Right cardiac atrium (tissue), 5 donors: ENCODE results near the gene RGS14. TPM values are rescaled to one million over a fixed set of nuclear protein-coding genes. Genes with fewer than 3 reads are reported as not detected.

ENCODE experiments used
- ATAC-seq, 2 donors: fragments of 200-7000 bp; cut with Tn5 transposase; one replicate each; pipeline versions ENCODE4 v1.8.0 to v1.9.1; 2020; ENCODE audit warnings: moderate library complexity in 2 of 2, mild to moderate bottlenecking in 1 of 2
- DNase-seq, 3 donors: peaks; one replicate each; pipeline ENCODE4 v3.0.0-alpha.2; 2020
- H3K27ac ChIP-seq: one replicate; pipeline ENCODE4 v1.5.1; 2013; ENCODE audit warnings: mild to moderate bottlenecking, low read length, control low read depth, moderate library complexity
- H3K27me3 ChIP-seq: one replicate; pipeline ENCODE4 v1.6.1; 2013; ENCODE audit not compliant: control insufficient read depth, insufficient read depth
- H3K4me1 ChIP-seq: one replicate; pipeline ENCODE4 v1.6.1; 2013; ENCODE audit warnings: low read length; ENCODE audit not compliant: control insufficient read depth, insufficient read depth
- H3K4me3 ChIP-seq: one replicate; pipeline ENCODE4 v1.5.1; 2013; ENCODE audit warnings: low read length, control low read depth
- H3K9me3 ChIP-seq: one replicate; pipeline ENCODE4 v1.6.1; 2013; ENCODE audit warnings: low read length; ENCODE audit not compliant: control insufficient read depth
- WGBS: extraction: QIAGEN DNeasy Blood & Tissue Kit; methylation state at CpG from one replicate; pipeline ENCODE4 v1.1.7; 2013; 5-methylcytosine and 5-hydroxymethylcytosine counted together
- intact Hi-C, 4 donors: fragments of 100-400 bp; cut with DNase I; formaldehyde crosslinking; loops; one replicate each; pipeline versions ENCODE4 v1.11.0 to v1.14.0; 2022 to 2023
- polyA plus RNA-seq: library from polyadenylated mRNA; stranded (reverse); fragments of 200-250 nt; gene quantifications from one replicate; pipeline ENCODE4 v1.2.3, GENCODE V29; 2013
- total RNA-seq, 4 donors: library from RNA; stranded (reverse); fragmentation: NEBNext Ultra II Directional; extraction: Animal tissue kit (Norgen Biotek cat#: 25700); gene quantifications; one replicate each; pipeline ENCODE4 v1.2.1, GENCODE V29; 2021
- donor health status: healthy with polysubstance abuse.
- donor health status: DM: no; HTN: yes; CAD: no.
- donor health status: DM: no; HTN: no; CAD: no.
- donor health status: DM: no; HTN: yes; CAD: no; lungs with severe emphysema.
- donor health status: DM: yes; HTN: yes; CAD: no.

The RGS14 gene
- total and polyA plus RNA-seq, 5 donors, result 3.8 to 5.1 (median 4.2) TPM

DNA sequence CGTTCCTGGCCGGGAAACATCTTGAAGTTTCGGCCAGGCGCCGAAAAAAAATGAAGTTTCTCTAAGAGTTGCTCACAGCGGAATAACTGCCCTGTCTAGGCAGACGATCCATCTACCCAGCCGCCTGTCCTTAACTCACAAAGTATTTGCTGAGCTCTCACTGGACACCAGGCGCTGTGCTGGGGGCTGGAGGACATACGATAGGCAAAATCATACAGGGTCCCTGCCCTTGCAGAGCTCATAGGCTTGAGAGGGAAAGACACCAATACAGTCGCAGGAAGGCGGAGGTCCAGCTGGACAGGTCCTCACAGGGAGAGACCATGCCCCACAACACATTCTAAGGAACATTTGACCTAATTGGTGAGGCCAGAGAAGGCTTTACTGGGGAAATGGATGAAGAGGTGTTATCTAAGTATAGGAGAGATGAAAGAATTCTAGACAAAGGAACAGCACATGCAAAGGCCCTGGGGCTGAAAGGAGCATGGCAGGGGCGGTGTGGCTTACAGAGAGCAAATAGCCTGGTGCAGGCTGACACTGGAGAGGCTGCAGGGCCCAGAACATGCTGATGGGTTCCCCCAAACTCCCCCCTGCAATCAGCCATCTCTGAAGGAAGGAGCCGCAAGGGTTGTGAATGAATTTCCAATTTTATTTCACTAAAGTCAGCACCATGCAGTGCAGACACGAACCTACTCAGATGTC lies 44.0 kb upstream of the RGS14 start:
- no peaks in the 10 kb centered on the region for H3K9me3 ChIP-seq
- intact Hi-C loops, result loop anchor here in 1 of 4 donors (10.0 kb wide), 1 partner anchor 191 kb away; the partner anchor contains the start of gene DOK3
- DNase-seq, result peak in 1 of 3 donors; percentile 9

DNA sequence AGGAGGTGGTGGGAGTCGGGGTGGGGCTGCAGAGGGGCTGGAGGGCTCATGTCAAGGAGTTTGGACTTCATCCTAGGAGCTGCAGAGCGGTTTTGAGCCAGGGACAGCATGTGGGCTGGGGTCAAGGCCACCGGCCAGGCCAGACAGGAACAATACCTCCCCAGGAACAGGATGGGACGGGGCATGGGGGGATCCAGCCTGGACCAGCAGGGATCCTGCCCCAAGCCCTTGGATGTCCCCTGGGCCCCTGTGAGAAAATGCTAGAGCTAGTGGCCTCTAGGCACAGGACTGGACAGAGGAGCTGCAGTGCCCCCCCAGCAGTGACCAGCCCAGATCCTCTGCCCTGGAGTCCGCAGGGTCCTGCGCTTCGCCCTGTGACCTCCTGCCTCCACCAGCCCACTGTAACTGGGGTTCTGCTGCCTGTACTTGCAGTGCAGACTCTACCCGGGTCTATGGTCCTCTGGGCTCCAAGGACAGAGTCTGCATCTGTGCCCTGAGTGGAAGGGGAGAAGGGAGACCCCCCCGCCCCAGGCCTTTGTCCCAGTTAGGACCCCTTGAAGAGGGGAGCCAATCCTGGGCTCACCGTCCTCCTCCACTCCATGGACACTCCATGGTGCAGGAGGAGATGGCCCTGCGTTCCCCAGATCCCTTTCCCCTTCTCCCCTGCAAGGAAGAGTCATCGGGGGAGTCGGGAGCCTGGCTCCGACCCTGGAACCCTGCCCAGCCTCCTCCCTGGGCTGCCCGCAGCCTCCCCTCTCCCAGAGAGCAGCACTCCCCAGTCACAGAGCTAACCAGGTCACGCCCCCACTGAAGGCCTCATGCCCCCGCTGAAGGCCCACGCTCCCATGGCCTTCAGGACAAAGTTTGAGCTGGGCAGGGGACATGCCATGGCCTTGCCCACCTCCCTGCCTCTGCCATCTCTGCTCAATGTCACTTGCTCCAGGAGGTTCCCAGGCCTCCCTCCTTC lies 43.1 kb upstream of the RGS14 start:
- Histone ChIP-seq H3K9me3 (no peaks in the 10 kb centered on the region), H3K27ac (no peak overlapping the region), H3K4me3 (no peak overlapping the region), H3K27me3 (no peaks in the 10 kb centered on the region), H3K4me1 (peaks cover 3% of the 10 kb centered on the region)
- intact Hi-C loops, result loop anchor here in 1 of 4 donors (10.0 kb wide), 1 partner anchor 190 kb away; the partner anchor contains the start of gene DOK3
- peak in 1 of 3 donors; percentile 49 for DNase-seq
- no peak for ATAC-seq
- 80% methylated on average over 18 of the region's 18 CpGs for WGBS

More for the DNA sequence above, 44.0 kb upstream of the RGS14 start:
- Histone ChIP-seq H3K27me3 (no peaks in the 10 kb centered on the region), H3K4me1 (peaks cover 3% of the 10 kb centered on the region), H3K27ac (no peak overlapping the region), H3K4me3 (no peak overlapping the region)
- ATAC-seq, result no peak
- WGBS, result 91% methylated on average over 15 of the region's 15 CpGs

DNA sequence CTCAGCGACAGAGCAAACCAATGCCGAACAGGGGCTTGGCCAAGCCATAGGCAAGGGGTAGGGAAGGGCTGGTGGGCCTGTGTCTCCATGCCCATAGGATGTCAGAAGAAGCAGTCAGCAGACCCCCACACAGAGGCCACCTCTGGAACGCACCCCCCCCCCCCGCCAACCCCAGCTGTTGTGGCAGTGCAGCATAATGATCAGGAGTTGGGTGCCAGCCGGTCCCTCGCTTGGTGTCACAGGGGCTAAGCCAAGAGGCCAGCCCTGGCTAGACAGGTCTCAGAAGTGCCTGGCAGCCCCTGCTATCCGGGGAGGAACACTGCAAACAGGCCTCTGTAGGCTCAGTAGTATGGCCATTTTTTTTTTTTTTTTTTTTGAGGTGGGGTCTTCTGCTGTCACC lies 42.3 kb upstream of the RGS14 start:
- H3K9me3 ChIP-seq, result no peaks in the 10 kb centered on the region
- DNase-seq, result peak in 1 of 3 donors; percentile 46
- H3K27ac ChIP-seq, result no peak overlapping the region
- WGBS, result 90% methylated on average over 7 of the region's 7 CpGs
- intact Hi-C loops, result loop anchor here in 1 of 4 donors (10.0 kb wide), 1 partner anchor 189 kb away; the partner anchor contains the start of gene DOK3
- no peak overlapping the region for H3K4me3 ChIP-seq
- peaks cover 3% of the 10 kb centered on the region for H3K4me1 ChIP-seq
- ATAC-seq, result no peak
- no peaks in the 10 kb centered on the region for H3K27me3 ChIP-seq

DNA sequence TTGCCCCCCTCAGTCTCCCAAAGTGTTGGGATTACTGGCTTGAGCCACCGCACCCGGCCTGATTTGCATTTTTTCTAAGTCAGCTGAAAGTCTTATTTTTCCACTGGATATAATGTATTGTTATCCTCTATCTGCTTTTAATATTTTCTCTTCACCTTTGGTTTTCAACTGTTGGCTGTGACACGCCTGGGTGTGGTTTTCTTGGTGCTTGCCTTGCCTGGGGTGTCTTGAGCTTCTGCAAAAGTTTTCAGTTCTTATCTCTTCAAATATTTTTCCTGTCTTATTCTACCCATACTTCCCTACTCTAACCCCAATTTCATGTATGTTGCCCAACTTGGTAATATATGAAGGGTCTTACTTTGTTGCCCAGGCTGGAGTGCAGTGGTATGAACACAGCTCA lies 41.7 kb upstream of the RGS14 start:
- 90% methylated on average over 3 of the region's 3 CpGs for WGBS
- no peak for DNase-seq
- peaks cover 3% of the 10 kb centered on the region for H3K4me1 ChIP-seq
- ATAC-seq, result no peak
- no peaks in the 10 kb centered on the region for H3K27me3 ChIP-seq
- no peak overlapping the region for H3K4me3 ChIP-seq
- no peaks in the 10 kb centered on the region for H3K9me3 ChIP-seq
- intact Hi-C loops, result loop anchor here in 1 of 4 donors (10.0 kb wide), 1 partner anchor 189 kb away; the partner anchor contains the start of gene DOK3
- no peak overlapping the region for H3K27ac ChIP-seq

DNA sequence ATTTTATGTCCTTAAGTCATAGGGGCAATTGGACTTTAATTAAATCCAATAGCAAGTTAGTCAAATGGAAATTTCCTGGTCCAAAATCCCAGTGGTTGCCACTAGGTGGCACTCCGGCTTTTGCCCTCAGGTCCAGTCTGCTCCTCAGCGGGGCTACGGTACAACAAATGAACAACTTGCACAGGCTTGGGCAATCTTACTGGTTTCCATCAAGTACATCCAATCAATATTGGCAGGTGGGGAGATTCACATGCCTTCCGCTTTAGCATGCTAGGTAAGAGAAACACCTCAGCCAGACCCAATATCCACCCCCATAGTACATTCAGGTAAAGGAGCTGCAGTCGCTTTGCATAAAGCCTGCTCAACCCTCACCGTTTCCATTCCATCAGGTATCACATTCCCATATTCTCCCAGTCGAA lies 39.8 kb upstream of the RGS14 start:
- DNase-seq (peak; percentile 70 to 88 (median 81)), ATAC-seq (peak; percentile 36 to 40)
- Histone ChIP-seq H3K27ac (no peak overlapping the region), H3K4me1 (no peaks in the 10 kb centered on the region), H3K27me3 (no peaks in the 10 kb centered on the region), H3K9me3 (no peaks in the 10 kb centered on the region), H3K4me3 (no peak overlapping the region)
- 33% methylated on average over 7 of the region's 7 CpGs for WGBS
- intact Hi-C loops, result loop anchor here in 1 of 4 donors (10.0 kb wide), 1 partner anchor 187 kb away; the partner anchor contains the start of gene DOK3

DNA sequence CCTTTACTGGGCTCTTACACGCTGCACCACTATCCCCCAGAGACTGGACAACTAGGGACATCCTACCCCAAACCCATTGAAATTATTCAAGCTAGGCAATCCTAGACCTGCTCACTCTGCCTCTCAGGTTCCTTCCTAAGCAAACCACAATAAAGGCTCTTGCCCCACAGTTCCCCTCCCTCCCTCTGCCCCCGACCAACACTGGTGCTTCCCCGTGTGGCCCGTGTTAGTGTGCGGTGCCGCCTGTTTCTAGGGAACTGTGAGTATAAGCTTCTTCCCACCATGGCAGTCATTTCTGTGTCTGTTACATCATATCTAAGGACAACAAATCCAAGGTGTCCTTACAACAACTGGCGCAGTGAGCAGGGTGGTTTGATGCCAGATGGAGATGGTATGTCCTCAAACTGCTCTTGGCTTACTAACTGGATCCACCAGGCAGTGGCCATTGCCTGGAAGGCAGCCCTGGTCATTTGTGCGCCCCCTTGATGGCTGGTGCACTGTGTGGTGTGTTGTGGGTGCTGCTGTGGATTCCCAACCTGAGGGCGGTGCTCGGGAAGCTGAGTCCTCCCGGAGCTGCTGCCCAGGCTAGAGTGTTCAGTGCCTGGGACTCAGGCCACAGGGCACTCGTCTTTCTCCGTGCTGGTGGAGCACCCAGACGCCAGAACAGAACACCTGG lies 37.7 kb upstream of the RGS14 start:
- Histone ChIP-seq H3K27me3 (no peaks in the 10 kb centered on the region), H3K27ac (no peak overlapping the region), H3K9me3 (no peaks in the 10 kb centered on the region), H3K4me1 (no peaks in the 10 kb centered on the region), H3K4me3 (no peak overlapping the region)
- no peak for ATAC-seq
- DNase-seq, result peak in 1 of 3 donors; percentile 38
- 96% methylated on average over 14 of the region's 14 CpGs for WGBS
- intact Hi-C loops, result loop anchor here in 1 of 4 donors (10.0 kb wide), 1 partner anchor 185 kb away; the partner anchor contains the start of gene DOK3

DNA sequence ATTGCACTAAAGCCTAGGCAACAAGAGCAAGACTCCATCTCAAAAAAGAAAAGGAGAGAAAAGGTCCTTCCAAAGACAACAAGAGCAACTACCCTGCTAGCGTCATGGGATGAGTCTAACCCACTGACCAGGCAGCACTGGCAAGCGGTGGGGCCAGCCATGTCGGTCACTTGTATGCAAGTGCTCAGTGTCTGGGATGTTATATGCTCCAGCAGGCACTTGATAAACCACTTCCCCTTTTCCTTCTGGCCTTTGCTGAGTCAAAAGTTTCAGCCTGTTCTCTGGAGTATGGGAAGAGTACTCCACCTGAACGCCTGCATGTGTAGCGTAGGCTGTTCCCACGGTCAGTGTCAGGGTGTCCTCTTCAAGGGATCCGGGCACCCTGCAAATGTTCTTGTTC lies 36.8 kb upstream of the RGS14 start:
- peak; percentile 18 to 34 for ATAC-seq

DNA sequence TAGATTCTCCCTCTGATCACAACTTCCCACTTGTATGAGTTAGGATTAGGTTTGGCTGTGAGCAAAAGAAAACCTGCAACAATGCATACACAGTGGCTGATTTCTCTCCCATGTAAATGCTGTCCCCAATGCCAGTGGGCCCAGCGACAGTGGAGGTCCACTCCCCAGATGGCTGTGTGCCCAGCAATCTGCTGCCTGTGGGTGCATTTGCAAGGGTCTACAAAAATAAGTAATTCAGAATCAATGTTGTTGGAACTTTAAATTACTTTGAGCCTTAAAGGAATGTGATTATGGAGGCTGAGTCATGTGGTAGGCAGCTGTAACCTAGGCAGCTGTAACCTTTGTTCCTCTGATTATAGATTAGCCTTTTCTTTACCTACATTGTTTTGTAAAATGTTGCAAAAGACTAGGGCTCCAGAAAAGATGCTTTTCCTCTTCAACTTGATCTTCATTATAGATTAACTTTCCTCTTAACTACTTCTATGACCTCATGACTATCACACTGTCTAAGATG lies 31.8 kb upstream of the RGS14 start:
- Histone ChIP-seq H3K27ac (no peak overlapping the region), H3K4me1 (no peaks in the 10 kb centered on the region), H3K9me3 (no peaks in the 10 kb centered on the region), H3K27me3 (no peaks in the 10 kb centered on the region), H3K4me3 (no peak overlapping the region)
- ATAC-seq (no peak), DNase-seq (peak in 1 of 3 donors; percentile 9)
- 74% methylated on average over 1 of the region's 1 CpG for WGBS
- intact Hi-C loops, result no loop called here

More for the DNA sequence above, 36.8 kb upstream of the RGS14 start:
- Histone ChIP-seq H3K4me3 (no peak overlapping the region), H3K27ac (no peak overlapping the region), H3K4me1 (no peaks in the 10 kb centered on the region), H3K9me3 (no peaks in the 10 kb centered on the region), H3K27me3 (no peaks in the 10 kb centered on the region)
- intact Hi-C loops, result no loop called here
- peak in 2 of 3 donors; percentile 45 to 60 for DNase-seq
- WGBS, result 80% methylated on average over 7 of the region's 7 CpGs

DNA sequence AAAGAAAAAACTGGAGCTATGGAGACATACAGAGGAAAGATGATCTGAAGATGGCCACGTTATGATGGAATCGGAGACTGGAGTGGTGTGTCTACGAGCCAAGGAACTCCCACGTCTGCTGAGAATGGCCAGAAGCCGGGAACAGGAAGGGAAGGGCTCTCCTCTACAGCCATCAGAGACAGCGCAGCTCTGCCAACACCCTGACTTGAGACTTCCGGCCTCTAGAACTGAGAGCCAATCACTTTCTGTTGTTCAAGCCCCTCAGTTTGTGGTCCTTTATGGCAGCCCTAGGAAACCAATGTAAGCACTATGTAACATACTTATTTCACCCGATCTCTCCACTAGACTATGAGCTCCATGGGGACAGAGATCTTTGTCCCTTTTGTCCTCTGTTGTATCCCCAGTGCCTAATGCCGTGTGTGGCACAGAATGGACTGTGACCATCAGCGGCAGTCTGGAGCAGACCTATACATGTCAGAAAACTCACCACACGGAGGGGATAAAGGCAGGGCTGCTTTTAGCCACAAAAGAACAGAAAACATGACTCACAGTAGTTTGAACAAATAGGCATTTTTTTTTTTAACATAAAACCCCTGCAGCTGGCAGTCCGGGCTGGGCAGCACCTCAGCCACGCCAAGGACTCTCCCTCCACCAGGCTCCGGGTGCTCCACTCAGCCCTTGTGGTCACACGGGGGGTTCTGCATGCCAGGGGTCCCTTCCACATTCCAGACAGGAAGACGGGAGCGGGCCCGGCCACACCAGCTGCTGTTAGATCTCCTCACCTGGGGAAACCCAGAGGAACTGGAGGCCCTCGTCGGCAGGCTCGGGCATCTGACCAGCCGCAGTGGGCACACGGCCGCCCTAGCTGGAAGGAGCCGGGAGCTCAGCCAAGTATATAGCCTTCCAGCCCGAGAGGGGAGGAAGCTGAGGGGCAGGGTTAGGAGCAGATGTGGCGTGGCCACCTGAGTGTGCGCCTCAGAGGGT lies 29.9 kb upstream of the RGS14 start:
- no peaks in the 10 kb centered on the region for H3K27me3 ChIP-seq
- H3K4me1 ChIP-seq, result no peaks in the 10 kb centered on the region
- H3K9me3 ChIP-seq, result no peaks in the 10 kb centered on the region
- peak; percentile 90 to 95 for ATAC-seq
- WGBS, result 66% methylated on average over 28 of the region's 28 CpGs
- H3K27ac ChIP-seq, result peak overlapping the region; percentile 39
- peak; percentile 72 to 84 (median 81) for DNase-seq
- intact Hi-C loops, result no loop called here
- H3K4me3 ChIP-seq, result no peak overlapping the region
